HepG2 (cell line): ENCODE data around the gene FBXO11. TPM values are rescaled to one million over a fixed set of nuclear protein-coding genes. Genes with fewer than 3 reads are reported as not detected.

Source experiments
- BRCA1 ChIP-seq: sonication (generic); formaldehyde crosslinking; IDR thresholded peaks from 2 replicates; pipeline ENCODE4 v1.4.0; 2020; ENCODE audit warnings: missing genetic modification reagents
- ELF3 ChIP-seq: IDR thresholded peaks from 2 replicates; pipeline ENCODE4 v1.6.1; 2016; ENCODE audit warnings: missing genetic modification reagents, missing compliant biosample characterization
- ERF ChIP-seq: IDR thresholded peaks from 2 replicates; pipeline ENCODE4 v1.6.1; 2018; ENCODE audit warnings: missing biosample characterization, missing genetic modification reagents
- ETV6 ChIP-seq: sonication (generic); formaldehyde crosslinking; conservative IDR thresholded peaks from 2 replicates; pipeline ENCODE4 v1.4.0; 2020; ENCODE audit warnings: missing genetic modification reagents
- HDAC2 ChIP-seq: sonication (generic); formaldehyde crosslinking; IDR thresholded peaks from 2 replicates; pipeline ENCODE4 v1.4.0; 2020; ENCODE audit warnings: missing genetic modification reagents
- IRF2 ChIP-seq: IDR thresholded peaks from 2 replicates; pipeline ENCODE4 v1.6.1; 2018; ENCODE audit warnings: missing genetic modification reagents, missing compliant biosample characterization
- PAXIP1 ChIP-seq: sonication (generic); formaldehyde crosslinking; conservative IDR thresholded peaks from 2 replicates; pipeline ENCODE4 v1.4.0; 2020; ENCODE audit warnings: mild to moderate bottlenecking, missing genetic modification reagents, moderate library complexity
- PITX1 ChIP-seq: sonication (generic); formaldehyde crosslinking; IDR thresholded peaks from 2 replicates; pipeline ENCODE4 v1.5.1; 2020; ENCODE audit warnings: mild to moderate bottlenecking, missing genetic modification reagents
- POLR2G ChIP-seq: fragments of 200-400 bp; formaldehyde crosslinking; IDR thresholded peaks from 2 replicates; pipeline ENCODE4 v1.6.1; 2018; ENCODE audit warnings: mild to moderate bottlenecking, low read depth, low read length, moderate library complexity
- RBAK ChIP-seq: sonication (generic); formaldehyde crosslinking; IDR thresholded peaks from 2 replicates; pipeline ENCODE4 v1.5.1; 2020; ENCODE audit warnings: mild to moderate bottlenecking, missing genetic modification reagents
- RFXAP ChIP-seq: sonication (generic); formaldehyde crosslinking; IDR thresholded peaks from 2 replicates; pipeline ENCODE4 v1.4.0; 2020; ENCODE audit warnings: missing genetic modification reagents, borderline replicate concordance
- SNAPC5 ChIP-seq: sonication (generic); formaldehyde crosslinking; IDR thresholded peaks from 2 replicates; pipeline ENCODE4 v1.8.1; 2023; ENCODE audit warnings: mild to moderate bottlenecking, missing genetic modification reagents, borderline replicate concordance
- SOX6 ChIP-seq, 2 experiments: fragments of 450-650 bp in 1 of 2; sonication (generic) in 1 of 2; formaldehyde crosslinking in 1 of 2; IDR thresholded peaks; 2 replicates each; pipeline versions ENCODE4 v1.4.0 to v1.6.1; 2017 to 2020; ENCODE audit warnings: antibody characterized with exemption in 1 of 2, mild to moderate bottlenecking in 1 of 2, missing genetic modification reagents in 1 of 2
- SUZ12 ChIP-seq: fragments of 150-350 bp; IDR thresholded peaks from 2 replicates; pipeline ENCODE4 v1.6.1; 2014; ENCODE audit warnings: low read depth, low read length
- ZFP90 ChIP-seq: sonication (generic); formaldehyde crosslinking; IDR thresholded peaks from 2 replicates; pipeline ENCODE4 v1.8.0; 2022; ENCODE audit warnings: missing genetic modification reagents, mild to moderate bottlenecking, inconsistent platforms, borderline replicate concordance
- ZMYM3 ChIP-seq: sonication (generic); formaldehyde crosslinking; IDR thresholded peaks from 2 replicates; pipeline ENCODE4 v1.5.1; 2020; ENCODE audit warnings: mild to moderate bottlenecking, missing genetic modification reagents
- ZNF205 ChIP-seq: IDR thresholded peaks from 2 replicates; pipeline ENCODE4 v1.6.1; 2018; ENCODE audit warnings: missing biosample characterization, missing genetic modification reagents
- ZNF496 ChIP-seq: sonication (generic); formaldehyde crosslinking; IDR thresholded peaks from 2 replicates; pipeline ENCODE4 v1.8.1; 2023; ENCODE audit warnings: mild to moderate bottlenecking, moderate library complexity, missing genetic modification reagents; ENCODE audit not compliant: insufficient replicate concordance
- ZNF891 ChIP-seq: sonication (generic); formaldehyde crosslinking; IDR thresholded peaks from 2 replicates; pipeline ENCODE4 v1.5.0; 2020; ENCODE audit warnings: mild to moderate bottlenecking, missing genetic modification reagents
- ZSCAN22 ChIP-seq: sonication (generic); formaldehyde crosslinking; IDR thresholded peaks from 2 replicates; pipeline ENCODE4 v1.4.0; 2020; ENCODE audit warnings: mild to moderate bottlenecking, missing genetic modification reagents
- polyA plus RNA-seq, 8 experiments: library from polyadenylated mRNA; depleted of rRNA in 3 of 8; stranded (reverse) in 7 of 8; unstranded in 1 of 8; fragments of >200 nt; fragmentation: Illumina TruSeq in 4 of 8; extraction: Trizol in 4 of 8; gene quantifications; 2 replicates each; pipeline versions ENCODE4 v1.2.1 to v1.2.3, GENCODE V29; 2011 to 2016; ENCODE audit warnings: low read depth in 4 of 8, missing spikeins in 1 of 8, mixed read lengths in 1 of 8; ENCODE audit not compliant: insufficient read depth in 1 of 8
- total RNA-seq, 5 experiments: library from RNA; depleted of rRNA; stranded (reverse); fragments of >200 nt; fragmentation: Illumina TruSeq; extraction: Trizol; gene quantifications; 2 replicates each; pipeline ENCODE4 v1.2.3, GENCODE V29; 2016; ENCODE audit warnings: low read depth in 1 of 5
- TF ChIP-seq, protein P1 (sequence below): sonication (generic); formaldehyde crosslinking; IDR thresholded peaks from 2 replicates; pipeline ENCODE4 v1.4.0; 2020; ENCODE audit warnings: mild to moderate bottlenecking, missing genetic modification reagents
- TF ChIP-seq, protein P2 (sequence below): sonication (generic); formaldehyde crosslinking; IDR thresholded peaks from 2 replicates; pipeline ENCODE4 v1.8.0; 2022; ENCODE audit warnings: low read depth, missing genetic modification reagents

FBXO11 gene
- total and polyA plus RNA-seq, 2 of the 13 experiments (the other 11 are each of a cell fraction or from before 2014, with no cell fraction given) = 27.9 to 47.6 TPM

DNA sequence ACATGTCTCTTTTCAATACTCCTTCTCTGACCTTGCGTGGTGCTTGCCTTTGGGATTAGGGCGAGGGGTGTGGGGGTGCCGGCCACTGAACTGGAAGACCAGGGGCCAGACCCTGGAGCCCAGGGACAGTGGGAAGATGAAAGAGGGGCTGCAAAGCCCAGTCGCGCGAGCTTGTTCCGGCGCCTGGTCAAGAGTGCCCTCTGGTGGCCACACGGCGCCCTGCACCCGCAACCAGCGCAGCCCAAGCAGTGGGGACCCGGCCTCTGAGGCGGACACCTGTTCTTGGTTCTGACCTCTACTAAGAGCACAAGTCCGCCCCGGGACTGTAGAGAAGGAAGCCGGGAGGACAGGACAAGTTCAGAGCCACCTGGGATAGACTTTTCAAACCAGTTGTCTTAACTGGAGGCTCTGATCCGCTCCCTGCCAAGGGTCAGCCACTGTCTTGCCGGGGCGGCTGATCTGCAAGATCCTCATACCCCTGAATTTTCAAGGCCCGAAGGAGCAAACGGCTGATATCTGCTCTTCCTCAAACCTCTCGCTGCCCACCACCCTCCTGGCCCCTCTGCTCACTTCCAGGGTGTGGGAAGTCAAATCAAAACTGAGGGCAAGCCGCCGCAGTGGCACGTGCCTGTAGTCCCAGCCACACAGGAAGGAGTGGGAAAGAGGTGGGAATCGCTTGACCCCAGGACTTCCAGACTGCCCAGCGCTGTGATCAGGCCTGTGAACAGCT is 138.3 kb downstream of the FBXO11 start (continued):
- no peak for TF ChIP-seq PAXIP1
- TF ChIP-seq ELF3 (CRISPR knock-in tag) = no peak
- no peak for TF ChIP-seq HDAC2 (CRISPR knock-in tag)
- 0 out of 2 replicates have a peak, but pooled peaks have one; percentile 38 for TF ChIP-seq IRF2 (CRISPR knock-in tag)
- no peak for TF ChIP-seq BRCA1 (CRISPR knock-in tag)
- no peak for TF ChIP-seq SNAPC5 (CRISPR knock-in tag)
- TF ChIP-seq, protein P1, sequence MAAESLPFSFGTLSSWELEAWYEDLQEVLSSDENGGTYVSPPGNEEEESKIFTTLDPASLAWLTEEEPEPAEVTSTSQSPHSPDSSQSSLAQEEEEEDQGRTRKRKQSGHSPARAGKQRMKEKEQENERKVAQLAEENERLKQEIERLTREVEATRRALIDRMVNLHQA = no peak
- TF ChIP-seq ZNF496 (CRISPR knock-in tag) = no peak
- peak; percentile 64; the same call in 1 of the 2 replicates for TF ChIP-seq RFXAP (CRISPR knock-in tag)
- TF ChIP-seq SOX6 (IDR thresholded peaks at IDR 0.05) = no peak
- TF ChIP-seq SOX6 (CRISPR knock-in tag; IDR thresholded peaks at IDR 0.05) = peak; percentile 59
- TF ChIP-seq ZNF205 (CRISPR knock-in tag) = no peak
- peak; percentile 50; the same call in 1 of the 2 replicates for TF ChIP-seq ERF (CRISPR knock-in tag)
- peak; percentile 27; the same call in 1 of the 2 replicates for TF ChIP-seq ZMYM3
- TF ChIP-seq ZSCAN22 = no peak
- TF ChIP-seq RBAK (CRISPR knock-in tag) = peak; percentile 42; the same call in 1 of the 2 replicates
- TF ChIP-seq POLR2G = no peak
- peak; percentile 4; the same call in 1 of the 2 replicates for TF ChIP-seq SUZ12
- peak; percentile 87 for TF ChIP-seq ZFP90 (CRISPR knock-in tag)
- 0 out of 2 replicates have a peak, but pooled peaks have one; percentile 58 for TF ChIP-seq ETV6 (CRISPR knock-in tag)
- TF ChIP-seq ZNF891 (CRISPR knock-in tag) = 0 out of 2 replicates have a peak, but pooled peaks have one; percentile 35
- TF ChIP-seq, protein P2, sequence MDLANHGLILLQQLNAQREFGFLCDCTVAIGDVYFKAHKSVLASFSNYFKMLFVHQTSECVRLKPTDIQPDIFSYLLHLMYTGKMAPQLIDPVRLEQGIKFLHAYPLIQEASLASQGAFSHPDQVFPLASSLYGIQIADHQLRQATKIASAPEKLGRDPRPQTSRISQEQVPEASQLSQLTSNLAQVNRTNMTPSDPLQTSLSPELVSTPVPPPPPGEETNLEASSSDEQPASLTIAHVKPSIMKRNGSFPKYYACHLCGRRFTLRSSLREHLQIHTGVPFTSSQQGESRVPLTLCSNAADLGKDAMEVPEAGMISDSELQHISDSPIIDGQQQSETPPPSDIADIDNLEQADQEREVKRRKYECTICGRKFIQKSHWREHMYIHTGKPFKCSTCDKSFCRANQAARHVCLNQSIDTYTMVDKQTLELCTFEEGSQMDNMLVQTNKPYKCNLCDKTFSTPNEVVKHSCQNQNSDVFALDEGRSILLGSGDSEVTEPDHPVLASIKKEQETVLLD (CRISPR knock-in tag) = no peak
- TF ChIP-seq PITX1 (CRISPR knock-in tag) = peak; percentile 85
